K562 (cell line): Measurements from ENCODE around the gene CPSF7. TPM values are rescaled to one million over a fixed set of nuclear protein-coding genes. Genes with fewer than 3 reads are reported as not detected.
"Not testable (repeated sequence)": the region's sequence is repeated elsewhere in the genome, so short reads cannot be mapped to it uniquely, and the experiment has no call there.

Source experiments
- ATAC-seq: fragments of 200-7000 bp; cut with Tn5 transposase; 3 replicates; pipeline ENCODE4 v1.9.1; 2020; ENCODE audit warnings: moderate library complexity
- BruUV-seq: library from RNA; stranded (reverse); fragments of 400-500 nt; replicated peaks from 2 replicates; lab custom pipeline; 2021; lab: Mats Ljungman, UMichigan
- CTCF ChIA-PET: fragments of 300-600 bp; formaldehyde crosslinking; extraction: SDS; loops from one replicate; lab custom pipeline; 2021; ENCODE audit warnings: low intra/inter-chr PET ratio; lab: Yijun Ruan, JAX
- POLR2A ChIA-PET: fragments of 300-600, 350-650 bp; sonication (Branson Sonifier 250); formaldehyde crosslinking; extraction: SDS; loops from one replicate; lab custom pipeline; 2021; ENCODE audit warnings: antibody characterized with exemption, inconsistent platforms; lab: Yijun Ruan, JAX
- DNase-seq, 4 experiments: peaks; one replicate each; pipeline versions ENCODE4 v3.0.0 to v3.0.0-alpha.2; 2011 to 2018; ENCODE audit warnings: low spot score in 3 of 4, mixed read lengths in 3 of 4; ENCODE audit errors: extremely low read depth in 1 of 4
- FAIRE-seq: peaks from 2 replicates; lab custom pipeline; 2011; peaks lifted over from hg19 to GRCh38; lab: Jason Lieb, UNC
- H2AFZ ChIP-seq: 2 replicates; pipeline ENCODE4 v1.6.0; 2011; ENCODE audit warnings: low read depth, low read length, control low read depth, inconsistent platforms
- H3K27ac ChIP-seq: fragments of 200-600 bp; 3 replicates; pipeline ENCODE4 v1.8.0; 2011; ENCODE audit warnings: low read depth, mild to moderate bottlenecking, control low read depth, inconsistent platforms, low read length, moderate library complexity, mixed read lengths; ENCODE audit errors: extremely low read depth
- H3K27me3 ChIP-seq, 2 experiments: fragments of 300-600 bp in 1 of 2; 2 replicates in 1 of 2; 3 replicates in 1 of 2; pipeline versions ENCODE4 v1.6.0 to v1.8.0; 2011; ENCODE audit warnings: inconsistent platforms in 2 of 2, low read length in 2 of 2, mild to moderate bottlenecking in 1 of 2, mixed read lengths in 1 of 2, moderate library complexity in 1 of 2; ENCODE audit not compliant: control insufficient read depth in 2 of 2, insufficient read depth in 2 of 2
- H3K36me3 ChIP-seq: fragments of 300-600 bp; 3 replicates; pipeline ENCODE4 v1.8.0; 2011; ENCODE audit warnings: mild to moderate bottlenecking, low read length, inconsistent platforms; ENCODE audit not compliant: control insufficient read depth, insufficient read depth
- H3K4me1 ChIP-seq, 2 experiments: fragments of 200-600 bp in 1 of 2; replicated peaks in 1 of 2; 2 replicates in 1 of 2; 3 replicates in 1 of 2; pipeline versions ENCODE4 v1.5.1 to v1.8.0; 2011; ENCODE audit warnings: inconsistent platforms in 2 of 2, low read length in 2 of 2, mild to moderate bottlenecking in 1 of 2, mixed read lengths in 1 of 2, moderate library complexity in 1 of 2; ENCODE audit not compliant: control insufficient read depth in 2 of 2, insufficient read depth in 2 of 2
- H3K4me2 ChIP-seq: 2 replicates; pipeline ENCODE4 v1.6.1; 2011; ENCODE audit warnings: low read length, control low read depth, inconsistent platforms, mixed read lengths; ENCODE audit not compliant: insufficient read depth
- H3K4me3 ChIP-seq: fragments of 200-600 bp; sonication (generic), shearing (Covaris generic); 2 replicates; pipeline ENCODE4 v1.5.1; 2016; ENCODE audit warnings: control low read depth, inconsistent platforms
- H3K79me2 ChIP-seq: fragments of 200-600 bp; 3 replicates; pipeline ENCODE4 v1.8.0; 2011; ENCODE audit warnings: low read length, inconsistent platforms; ENCODE audit not compliant: control insufficient read depth, insufficient read depth
- H3K9ac ChIP-seq, 2 experiments: 2 replicates each; pipeline versions ENCODE4 v1.6.0 to v1.6.1; 2011; ENCODE audit warnings: low read depth in 2 of 2, low read length in 2 of 2, control low read depth in 1 of 2, inconsistent platforms in 1 of 2, mild to moderate bottlenecking in 1 of 2, mixed read lengths in 1 of 2; ENCODE audit not compliant: insufficient read depth in 1 of 2
- H3K9me1 ChIP-seq: one replicate; pipeline ENCODE4 v1.6.0; 2011; ENCODE audit warnings: inconsistent platforms, mild to moderate bottlenecking, low read length, moderate library complexity; ENCODE audit not compliant: control insufficient read depth, insufficient read depth
- H3K9me3 ChIP-seq: replicated peaks from 2 replicates; pipeline ENCODE4 v1.5.1; 2011; ENCODE audit warnings: low read depth, low read length, inconsistent platforms; ENCODE audit not compliant: control insufficient read depth, insufficient read depth
- H4K20me1 ChIP-seq: replicated peaks from 2 replicates; pipeline ENCODE4 v1.6.1; 2011; ENCODE audit warnings: low read length, inconsistent platforms, mixed read lengths; ENCODE audit not compliant: control insufficient read depth, insufficient read depth
- MAZ ChIP-seq, 2 experiments: fragments of 450-650 bp in 1 of 2; sonication (generic) in 1 of 2; formaldehyde crosslinking; IDR thresholded peaks in 1 of 2; conservative IDR thresholded peaks in 1 of 2; 2 replicates each; pipeline versions ENCODE4 v1.4.0 to v1.5.0; 2020; ENCODE audit warnings: mild to moderate bottlenecking in 1 of 2, missing genetic modification reagents in 1 of 2
- PCBP1 ChIP-seq: fragments of 200-400 bp; formaldehyde crosslinking; IDR thresholded peaks from 2 replicates; pipeline ENCODE4 v1.6.1; 2018; ENCODE audit warnings: mild to moderate bottlenecking, low read depth, low read length; ENCODE audit not compliant: poor library complexity, severe bottlenecking
- SMC3 ChIP-seq: conservative IDR thresholded peaks from 2 replicates; pipeline ENCODE4 v1.6.1; 2011; ENCODE audit warnings: low read depth, low read length, improper control_type of control experiment; ENCODE audit not compliant: insufficient read depth
- ZNF121 ChIP-seq: sonication (generic); formaldehyde crosslinking; conservative IDR thresholded peaks from 2 replicates; pipeline ENCODE4 v1.8.0; 2022; ENCODE audit warnings: missing genetic modification reagents
- WGBS: fragments of 100-300 bp; shearing (Covaris generic); methylation state at CpG from one replicate; pipeline ENCODE4 v1.1.6; 2016; ENCODE audit warnings: low coverage, mixed read lengths; ENCODE audit not compliant: insufficient coverage; ENCODE audit errors: missing lambda C conversion rate; 5-methylcytosine and 5-hydroxymethylcytosine counted together
- in situ Hi-C: fragments of 300-500 bp; cut with MboI; formaldehyde crosslinking; loops from 4 replicates; pipeline ENCODE4 v1.15.0; 2018; ENCODE audit warnings: inconsistent platforms, mixed read lengths
- intact Hi-C: fragments of 100-400 bp; cut with micrococcal nuclease; formaldehyde crosslinking; loops from 2 replicates; pipeline ENCODE4 v1.14.2; 2022
- polyA plus RNA-seq, 8 experiments: library from polyadenylated mRNA; depleted of rRNA in 4 of 8; stranded (reverse) in 5 of 8; unstranded in 3 of 8; fragments of >200 nt; fragmentation: Nextera tagmentation in 2 of 8; fragmentation: Illumina TruSeq in 1 of 8; extraction: Ambion mirVana in 2 of 8; extraction: Trizol in 1 of 8; gene quantifications; 2 replicates each; pipeline versions ENCODE4 v1.2.1 to v1.2.3, GENCODE V29; 2011 to 2014; ENCODE audit warnings: inconsistent platforms in 1 of 8, missing spikeins in 1 of 8
- total RNA-seq, 7 experiments: library from RNA; depleted of rRNA in 6 of 7; stranded (reverse); fragments of >200 nt in 6 of 7; fragmentation: Illumina TruSeq in 2 of 7; extraction: Trizol in 2 of 7; gene quantifications; 2 replicates each; pipeline versions ENCODE4 v1.2.1 to v1.2.3, GENCODE V29; 2011 to 2021; ENCODE audit warnings: low replicate concordance in 1 of 7

CPSF7 gene
- total and polyA plus RNA-seq, 9 of the 15 experiments (the other 6 are each of a cell fraction or from before 2014, with no cell fraction given) = 14.8 to 104 (median 44.1) TPM

DNA sequence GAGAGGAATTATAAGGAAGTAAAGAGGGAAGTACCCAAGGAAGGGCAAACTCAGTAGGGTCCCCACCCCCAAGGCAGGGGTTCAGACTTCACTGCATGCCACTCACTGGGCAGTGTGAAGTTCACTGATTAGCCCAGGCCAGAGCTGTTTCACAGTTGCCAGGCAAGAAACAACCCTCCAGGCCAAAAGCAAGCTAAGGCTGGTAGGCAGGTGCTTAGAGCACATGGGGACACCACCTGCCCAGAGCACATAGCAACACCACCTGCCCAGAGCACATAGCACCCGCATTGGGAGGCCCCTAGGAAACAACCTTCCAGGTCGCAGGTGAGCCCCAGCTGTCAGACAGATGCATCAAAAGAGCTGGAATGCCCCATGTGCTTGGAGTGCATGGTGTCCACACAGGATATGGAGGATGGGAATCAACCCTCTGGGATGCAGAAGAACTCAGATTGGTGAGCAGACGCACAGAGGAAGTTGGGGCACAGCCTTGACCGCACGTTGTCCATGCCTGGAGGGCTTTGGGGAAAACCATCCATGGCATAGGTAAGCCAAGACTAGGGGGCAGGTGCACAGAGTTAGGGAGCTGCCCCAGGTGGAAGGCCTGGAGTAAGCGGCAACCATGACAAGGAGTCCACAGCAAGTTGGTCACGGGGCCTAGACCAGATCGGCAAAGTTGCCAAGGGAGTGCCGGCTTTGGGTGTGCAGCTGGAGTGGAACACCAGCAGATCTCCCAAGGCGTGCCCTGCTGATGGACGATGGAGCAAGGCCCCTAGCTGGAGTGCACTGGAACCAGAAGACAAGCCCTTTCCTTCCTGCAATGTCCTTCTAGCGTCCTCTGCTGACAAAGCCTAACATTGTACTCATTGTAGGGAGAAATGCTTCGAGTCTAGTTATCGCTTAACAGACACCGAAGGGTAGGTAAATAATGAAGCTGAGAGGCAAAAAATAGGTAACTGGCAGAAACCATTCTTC is 45.2 kb downstream of the CPSF7 start (continued):
- 0 out of 4 replicates have a peak, but pooled peaks of 1 of the 2 experiments have one; percentile 7 for TF ChIP-seq MAZ (CRISPR knock-in tag; conservative IDR thresholded peaks at IDR 0.05 in 1 of 2, IDR thresholded peaks at IDR 0.05 in 1 of 2)
- TF ChIP-seq PCBP1 = no peak
- peak; percentile 89 for TF ChIP-seq SMC3
- TF ChIP-seq, all 486 proteins: peak for 17

GRCh38 chr11:61383859-61384258 is 45.9 kb downstream of the CPSF7 start:
- FAIRE-seq, H3K27me3 ChIP-seq, H3K4me2 ChIP-seq, ATAC-seq, H3K9ac ChIP-seq, DNase-seq, H3K79me2 ChIP-seq, intact Hi-C loops, BruUV-seq, H3K4me1 ChIP-seq, H3K9me1 ChIP-seq, H3K4me3 ChIP-seq, H2AFZ ChIP-seq, H4K20me1 ChIP-seq, H3K9me3 ChIP-seq, H3K27ac ChIP-seq, in situ Hi-C loops, H3K36me3 ChIP-seq: not testable (repeated sequence)
- ChIA-PET CTCF (interaction anchor here (7.3 kb wide), 1 partner anchor 49 kb away, joined by 135 read pairs; the partner anchor contains the start of genes DDB1 and TKFC), POLR2A (interaction anchor here (0.6 to 5.1 kb wide), 7 partner anchors 17 to 74 kb away, joined by 3 to 23 read pairs (median 7); no protein-coding TSS in a partner anchor)
- TF ChIP-seq ZNF121 (CRISPR knock-in tag) = peak; percentile 63
- WGBS = 81% methylated on average over 5 of the region's 5 CpGs
